Gastrocnemius medialis (tissue), 4 donors: ENCODE measurements around the gene HOXB6.

Experiments
- POLR2A ChIP-seq, 2 donors: fragments of 450-650 bp; IDR thresholded peaks; one replicate each; pipeline ENCODE4 v1.6.1; 2017; ENCODE audit warnings: antibody characterized with exemption in 2 of 2, mild to moderate bottlenecking in 2 of 2, moderate library complexity in 2 of 2
- TF ChIP-seq, protein P1 (sequence below), 5 experiments: fragments of 450-650 bp in 3 of 5; fragments of 200-600 bp in 2 of 5; sonication (generic) in 2 of 5; IDR thresholded peaks in 4 of 5; conservative IDR thresholded peaks in 1 of 5; 1 replicate in 4 of 5; 2 replicates in 1 of 5; pipeline ENCODE4 v1.5.1; 2016 to 2019; ENCODE audit warnings: antibody characterized with exemption in 5 of 5, mild to moderate bottlenecking in 3 of 5, moderate library complexity in 3 of 5

DNA sequence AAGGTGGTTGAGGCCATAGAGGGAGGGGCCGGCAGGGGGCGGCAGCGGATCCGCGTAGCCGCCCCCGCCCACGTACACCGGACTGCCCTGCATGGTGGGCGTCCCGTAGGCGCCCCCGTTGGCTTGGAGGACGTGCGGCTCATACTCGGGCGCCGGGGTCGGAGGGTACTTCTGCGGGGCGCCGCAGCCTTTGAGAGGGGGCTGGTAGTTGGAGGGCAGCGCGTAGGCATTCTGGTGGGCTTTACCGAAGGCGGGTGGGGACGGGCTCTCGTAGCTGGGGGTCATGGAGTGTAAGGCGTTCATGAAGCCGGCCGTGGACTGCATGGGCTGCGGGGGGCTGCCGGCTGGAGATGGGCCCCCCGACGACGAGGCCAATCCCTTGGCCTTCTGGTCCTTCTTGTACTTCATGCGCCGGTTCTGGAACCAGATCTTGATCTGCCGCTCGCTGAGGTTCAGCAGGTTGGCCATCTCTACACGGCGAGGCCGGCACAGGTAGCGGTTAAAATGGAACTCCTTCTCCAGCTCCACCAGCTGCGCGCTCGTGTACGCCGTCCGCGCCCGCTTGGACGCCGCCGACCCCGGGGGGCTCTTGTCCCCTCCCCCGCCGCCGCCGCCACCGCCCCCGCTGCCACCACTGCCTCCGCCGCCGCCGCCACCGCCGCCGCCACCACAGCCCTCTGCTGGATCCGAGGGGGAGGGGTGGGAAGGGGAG, 54.1 kb downstream of the HOXB6 start:
- TF ChIP-seq, protein P1, sequence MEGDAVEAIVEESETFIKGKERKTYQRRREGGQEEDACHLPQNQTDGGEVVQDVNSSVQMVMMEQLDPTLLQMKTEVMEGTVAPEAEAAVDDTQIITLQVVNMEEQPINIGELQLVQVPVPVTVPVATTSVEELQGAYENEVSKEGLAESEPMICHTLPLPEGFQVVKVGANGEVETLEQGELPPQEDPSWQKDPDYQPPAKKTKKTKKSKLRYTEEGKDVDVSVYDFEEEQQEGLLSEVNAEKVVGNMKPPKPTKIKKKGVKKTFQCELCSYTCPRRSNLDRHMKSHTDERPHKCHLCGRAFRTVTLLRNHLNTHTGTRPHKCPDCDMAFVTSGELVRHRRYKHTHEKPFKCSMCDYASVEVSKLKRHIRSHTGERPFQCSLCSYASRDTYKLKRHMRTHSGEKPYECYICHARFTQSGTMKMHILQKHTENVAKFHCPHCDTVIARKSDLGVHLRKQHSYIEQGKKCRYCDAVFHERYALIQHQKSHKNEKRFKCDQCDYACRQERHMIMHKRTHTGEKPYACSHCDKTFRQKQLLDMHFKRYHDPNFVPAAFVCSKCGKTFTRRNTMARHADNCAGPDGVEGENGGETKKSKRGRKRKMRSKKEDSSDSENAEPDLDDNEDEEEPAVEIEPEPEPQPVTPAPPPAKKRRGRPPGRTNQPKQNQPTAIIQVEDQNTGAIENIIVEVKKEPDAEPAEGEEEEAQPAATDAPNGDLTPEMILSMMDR (IDR thresholded peaks at IDR 0.05 in 4 of 5, conservative IDR thresholded peaks at IDR 0.05 in 1 of 5), result no peak
- TF ChIP-seq POLR2A (IDR thresholded peaks at IDR 0.05), result no peak
